NCI-H2227 treated with DMSO at 0.1 percent for 48 hours (cell line): Measurements from ENCODE around the gene COMTD1.
A peak's percentile ranks its signal among the peaks of the same experiment; 100 is the strongest.

ENCODE experiments used
- DNase-seq: peaks from one replicate; lab custom pipeline; 2025; lab: John Stamatoyannopoulos, UW

The COMTD1 gene

GRCh38 chr10:75235375-75236177 is at the start of gene COMTD1:
Gene COMTD1, minus strand, starts transcription at chr10:75235957. Its CDS starts 29 bp downstream, at chr10:75235928.
- DNase-seq, result peak; percentile 78

- peak; percentile 37 for DNase-seq
These were observed 48.1 kb upstream of the COMTD1 start for GRCh38 chr10:75283671-75284470.

GRCh38 chr10:75283078-75283670 is 47.4 kb upstream of the COMTD1 start:
- DNase-seq, result peak; percentile 11

- no peak for DNase-seq
These were observed 46.2 kb upstream of the COMTD1 start for GRCh38 chr10:75281974-75282373.

- no peak for DNase-seq
These were observed 44.5 kb upstream of the COMTD1 start for GRCh38 chr10:75280236-75280635.

- DNase-seq, result no peak
These were observed 40.5 kb upstream of the COMTD1 start for GRCh38 chr10:75276069-75276872.

GRCh38 chr10:75272896-75273295 is 37.1 kb upstream of the COMTD1 start:
- no peak for DNase-seq

- DNase-seq, result no peak
These were observed 36.3 kb upstream of the COMTD1 start for GRCh38 chr10:75272094-75272493.

GRCh38 chr10:75269605-75270004 is 33.8 kb upstream of the COMTD1 start:
- DNase-seq, result no peak

- DNase-seq, result no peak
These were observed 31.2 kb upstream of the COMTD1 start for GRCh38 chr10:75266945-75267344.

- DNase-seq, result no peak
These were observed 30.1 kb upstream of the COMTD1 start for GRCh38 chr10:75265856-75266255.

GRCh38 chr10:75263806-75264205 is 28.0 kb upstream of the COMTD1 start:
- DNase-seq, result no peak

GRCh38 chr10:75261813-75262705 is 26.3 kb upstream of the COMTD1 start:
- DNase-seq, result no peak

- DNase-seq, result no peak
These were observed 25.2 kb upstream of the COMTD1 start for GRCh38 chr10:75260990-75261389.

GRCh38 chr10:75254739-75255138 is 19.0 kb upstream of the COMTD1 start:
- DNase-seq, result no peak

- DNase-seq, result no peak
These were observed 17.8 kb upstream of the COMTD1 start for GRCh38 chr10:75253281-75254220.

GRCh38 chr10:75250934-75251333 is 15.2 kb upstream of the COMTD1 start:
- no peak for DNase-seq

GRCh38 chr10:75247797-75248196 is 12.0 kb upstream of the COMTD1 start:
- DNase-seq, result no peak

- DNase-seq, result no peak
These were observed 10.7 kb upstream of the COMTD1 start for GRCh38 chr10:75246506-75246905.
